Heart left ventricle (tissue), 13 donors: ENCODE results near the gene CASQ2.

Experiments
- CTCF ChIP-seq, 12 donors: fragments of 200-600 bp; sonication (generic) in 4 of 12; IDR thresholded peaks; one replicate each; pipeline versions ENCODE4 v1.5.0 to v1.8.0; 2018 to 2022; ENCODE audit warnings: antibody characterized with exemption in 12 of 12, mild to moderate bottlenecking in 5 of 12
- POLR2A ChIP-seq, 2 donors: fragments of 450-650 bp; IDR thresholded peaks; one replicate each; pipeline ENCODE4 v1.6.1; 2017; ENCODE audit warnings: antibody characterized with exemption in 2 of 2, mild to moderate bottlenecking in 2 of 2, moderate library complexity in 2 of 2
- donor health status: ischemic (EF 13 %, LVEDD 7.1; RV severe dilation, severe dysfunction).
- donor health status: DM: no; HTN: yes; CAD: no.
- donor health status: DM: no; HTN: no; CAD: no.
- donor health status: ischemic (EF 25% LVEDD 6.9; RV normal size, moderate dysfunction).
- donor health status: ischemic (EF 25% LVEDD 5.7; RV mildly dilated, moderate dysfunction).
- donor health status: ischemic (EF 35%, LVEDD 5.7; RV mildly dilated, moderate dysfunction).
- donor health status: nonischemic (EF 11% LVEDD 7.7; RV severe dilation, severe dysfunction).
- donor health status: DM: yes; HTN: yes; CAD: no.
- donor health status: PGD.
- donor health status: ischemic (EF 29% LVEDD 5.4; RV normal size, mild dysfunction).
- donor health status: nonischemic (EF 23%, LVEDD 6.1; RV moderate dilation, normal function).

- TF ChIP-seq POLR2A (IDR thresholded peaks at IDR 0.05) (no peak), CTCF (IDR thresholded peaks at IDR 0.05) (no peak)
Observed at GRCh38 chr1:115790356-115790755, 21.8 kb upstream of the CASQ2 start.
